ENCODE measurements around the gene DHCR24.
A peak's percentile ranks its signal among the peaks of the same experiment; 100 is the strongest.

Gene DHCR24

DNA sequence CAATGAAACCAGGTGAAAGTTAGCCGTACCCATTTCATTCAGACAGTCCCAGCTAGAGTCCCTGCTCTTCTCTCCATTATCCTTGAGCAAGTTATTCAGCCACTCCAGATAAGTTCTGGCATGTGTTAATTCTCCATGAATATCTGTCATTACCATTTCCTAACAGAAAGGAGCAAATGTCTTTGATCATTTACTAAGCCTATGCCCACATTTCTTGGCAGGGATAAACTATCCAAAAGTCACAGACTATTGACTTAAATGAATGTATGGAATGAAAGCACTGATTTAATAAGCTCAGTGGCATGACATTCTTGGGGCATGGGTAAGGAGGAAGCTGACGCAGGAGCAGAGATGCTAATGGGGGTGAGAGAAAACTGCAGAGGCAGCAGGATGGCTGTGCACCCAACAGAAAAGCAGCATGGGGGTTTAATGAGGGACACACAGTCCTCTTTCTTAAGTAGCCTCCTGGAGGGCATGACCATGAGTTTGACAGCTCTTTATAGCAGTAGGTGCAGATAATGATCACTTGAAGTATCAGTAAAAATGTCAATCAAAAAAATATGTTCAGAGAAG is 17.6 kb upstream of the DHCR24 start:
- TF ChIP-seq, protein P1, sequence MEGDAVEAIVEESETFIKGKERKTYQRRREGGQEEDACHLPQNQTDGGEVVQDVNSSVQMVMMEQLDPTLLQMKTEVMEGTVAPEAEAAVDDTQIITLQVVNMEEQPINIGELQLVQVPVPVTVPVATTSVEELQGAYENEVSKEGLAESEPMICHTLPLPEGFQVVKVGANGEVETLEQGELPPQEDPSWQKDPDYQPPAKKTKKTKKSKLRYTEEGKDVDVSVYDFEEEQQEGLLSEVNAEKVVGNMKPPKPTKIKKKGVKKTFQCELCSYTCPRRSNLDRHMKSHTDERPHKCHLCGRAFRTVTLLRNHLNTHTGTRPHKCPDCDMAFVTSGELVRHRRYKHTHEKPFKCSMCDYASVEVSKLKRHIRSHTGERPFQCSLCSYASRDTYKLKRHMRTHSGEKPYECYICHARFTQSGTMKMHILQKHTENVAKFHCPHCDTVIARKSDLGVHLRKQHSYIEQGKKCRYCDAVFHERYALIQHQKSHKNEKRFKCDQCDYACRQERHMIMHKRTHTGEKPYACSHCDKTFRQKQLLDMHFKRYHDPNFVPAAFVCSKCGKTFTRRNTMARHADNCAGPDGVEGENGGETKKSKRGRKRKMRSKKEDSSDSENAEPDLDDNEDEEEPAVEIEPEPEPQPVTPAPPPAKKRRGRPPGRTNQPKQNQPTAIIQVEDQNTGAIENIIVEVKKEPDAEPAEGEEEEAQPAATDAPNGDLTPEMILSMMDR (conservative IDR thresholded peaks at IDR 0.05; ENCODE audit: low read depth, low read length) = no peak
- H3K4me3 ChIP-seq (ENCODE audit: low read depth, low read length) = no peak overlapping the region
- peak; percentile 33 for DNase-seq (ENCODE audit: low read depth)

DNA sequence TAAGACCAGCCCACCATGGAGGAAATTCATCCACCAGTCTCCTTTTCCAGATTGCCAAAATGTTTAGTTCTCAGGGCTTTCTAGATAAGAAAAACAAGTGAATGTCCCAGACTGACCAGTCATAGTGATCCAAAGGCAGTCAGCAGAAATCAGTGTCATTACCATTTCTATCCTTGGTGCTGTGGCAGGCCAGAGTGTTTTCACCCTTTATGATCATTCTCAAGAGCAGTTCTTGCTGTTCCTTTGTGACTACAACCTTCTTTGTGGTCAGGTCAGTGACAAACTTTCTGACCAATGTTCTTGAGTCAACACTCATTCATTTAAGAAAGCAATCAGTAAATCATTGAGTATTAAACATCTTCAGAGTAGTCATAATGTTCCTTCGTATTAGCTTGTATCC is 7.3 kb upstream of the DHCR24 start:
- no peak overlapping the region for H3K4me3 ChIP-seq (ENCODE audit: low read depth, low read length)
- DNase-seq (ENCODE audit: low read depth) = no peak
- TF ChIP-seq, protein P1 (conservative IDR thresholded peaks at IDR 0.05; ENCODE audit: low read depth, low read length) = no peak

DNA sequence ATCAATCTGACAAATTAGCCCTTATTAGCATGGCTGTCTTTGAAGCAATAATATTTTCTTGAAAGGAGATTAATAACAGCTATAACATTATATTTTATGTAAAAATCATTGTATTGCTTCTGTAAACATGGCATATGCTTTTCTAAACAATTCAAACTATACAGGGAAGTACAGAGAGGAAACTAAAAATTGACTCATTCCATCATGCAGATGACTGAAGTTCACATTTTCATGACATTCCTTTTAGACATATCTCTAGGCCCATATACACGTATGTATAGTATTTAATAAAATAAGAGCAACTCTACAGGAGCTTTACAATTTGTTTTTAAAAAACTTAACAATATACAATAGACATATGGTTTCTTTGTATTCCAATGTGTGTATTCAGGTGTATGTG is 5.6 kb upstream of the DHCR24 start:
- TF ChIP-seq, protein P1 (conservative IDR thresholded peaks at IDR 0.05; ENCODE audit: low read depth, low read length) = no peak
- no peak overlapping the region for H3K4me3 ChIP-seq (ENCODE audit: low read depth, low read length)
- DNase-seq (ENCODE audit: low read depth) = no peak

DNA sequence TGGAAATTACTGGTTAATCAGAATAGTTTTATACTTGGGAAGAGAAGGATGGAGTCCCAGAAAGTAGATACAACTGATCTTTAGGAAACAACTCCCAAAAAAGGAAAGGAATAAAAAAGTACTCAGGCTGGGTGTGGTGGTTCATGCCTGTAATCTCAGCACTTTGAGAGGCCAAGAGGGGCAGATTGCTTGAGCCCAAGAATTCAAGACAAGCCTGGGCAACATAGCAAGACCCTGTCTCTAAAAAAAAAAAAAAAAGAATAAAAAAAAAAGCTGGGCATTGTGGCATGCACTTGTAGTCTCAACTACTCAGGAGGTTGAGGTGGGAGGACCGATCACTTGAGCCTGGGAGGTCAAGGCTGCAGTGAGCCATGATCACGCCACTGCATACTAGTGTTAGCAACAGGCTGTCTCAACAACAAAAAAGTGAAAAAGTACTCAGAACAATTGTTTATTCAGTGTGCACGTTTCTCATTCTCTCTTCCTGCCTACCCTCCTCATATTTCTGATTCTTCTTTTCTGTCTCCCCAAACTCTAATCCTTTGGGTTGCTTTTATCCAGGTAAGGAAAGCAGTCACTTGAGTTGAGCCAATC is 2.2 kb upstream of the DHCR24 start:
- TF ChIP-seq, protein P1 (conservative IDR thresholded peaks at IDR 0.05; ENCODE audit: low read depth, low read length) = no peak
- DNase-seq (ENCODE audit: low read depth) = no peak
- no peak overlapping the region for H3K4me3 ChIP-seq (ENCODE audit: low read depth, low read length)

DNA sequence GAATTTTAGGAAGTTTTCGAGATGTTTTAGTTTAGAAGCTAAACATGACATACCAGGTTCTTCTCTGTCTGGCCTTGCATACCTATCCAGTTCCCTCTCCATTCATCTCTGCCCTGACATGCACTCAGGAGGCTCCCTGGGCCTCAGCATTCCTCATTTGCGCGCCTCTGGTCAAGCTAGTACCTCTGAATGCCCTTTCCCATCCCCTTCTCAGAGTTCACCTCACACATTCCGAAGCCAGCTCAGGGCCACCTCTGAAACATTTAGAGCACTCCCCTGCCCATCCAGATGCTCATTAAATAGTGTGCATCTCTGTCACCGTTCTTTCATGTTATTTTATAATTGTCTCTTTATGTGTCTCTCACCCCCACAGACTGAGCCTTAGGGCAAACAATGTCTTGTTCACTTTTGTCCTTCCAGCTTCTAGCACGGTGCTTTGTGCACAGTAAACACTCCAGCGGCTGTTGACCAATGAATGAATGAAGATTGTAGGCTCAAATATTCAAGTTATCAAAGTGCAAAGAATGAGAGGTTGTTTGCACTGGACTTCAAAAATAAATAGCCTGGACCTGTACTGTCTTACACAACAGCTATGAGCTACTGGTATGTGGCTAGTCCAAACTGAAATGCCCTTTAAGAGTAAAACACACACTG is 1.2 kb upstream of the DHCR24 start:
- no peak overlapping the region for H3K4me3 ChIP-seq (ENCODE audit: low read depth, low read length)
- peak; percentile 27 for DNase-seq (ENCODE audit: low read depth)
- TF ChIP-seq, protein P1 (conservative IDR thresholded peaks at IDR 0.05; ENCODE audit: low read depth, low read length) = no peak

DNA sequence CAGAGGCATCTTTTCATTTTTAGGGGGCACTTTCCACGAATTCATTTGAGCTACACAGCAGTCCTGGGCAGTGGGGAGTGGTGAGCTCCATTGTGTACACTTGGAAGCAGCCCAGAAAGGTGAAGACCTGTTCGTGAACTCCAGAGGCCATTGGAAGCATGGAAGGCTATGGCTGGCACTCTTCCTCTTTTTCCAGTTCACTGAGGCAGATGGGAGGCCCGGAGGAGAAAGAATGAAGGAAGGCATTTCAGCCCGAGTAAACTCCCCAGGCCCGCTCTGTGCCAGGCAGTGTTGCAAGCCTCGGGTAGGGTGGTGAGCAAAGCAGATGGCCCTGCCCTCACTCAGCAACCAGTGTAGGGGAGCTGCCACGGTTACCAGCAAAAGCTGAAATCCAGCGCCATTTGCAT is 673 bp upstream of the DHCR24 start:
- TF ChIP-seq, protein P1 (conservative IDR thresholded peaks at IDR 0.05; ENCODE audit: low read depth, low read length) = no peak
- peak overlapping the region; percentile 94 for H3K4me3 ChIP-seq (ENCODE audit: low read depth, low read length)
- no peak for DNase-seq (ENCODE audit: low read depth)
